Muscle of leg (tissue), 11 donors: Measurements from ENCODE around the gene TXLNB. TPM values are rescaled to one million over a fixed set of nuclear protein-coding genes. Genes with fewer than 3 reads are reported as not detected.
A peak's percentile ranks its signal among the peaks of the same experiment; 100 is the strongest.
"Not testable (repeated sequence)": the region's sequence is repeated elsewhere in the genome, so short reads cannot be mapped to it uniquely, and the experiment has no call there.

Experiments used
- DNase-seq: peaks from one replicate; pipeline ENCODE4 v3.0.0; 2013
- H3K27ac ChIP-seq: one replicate; pipeline ENCODE4 v1.5.1; 2013; ENCODE audit warnings: mild to moderate bottlenecking, low read length, control low read depth
- H3K27me3 ChIP-seq: one replicate; pipeline ENCODE4 v1.6.1; 2013; ENCODE audit warnings: low read length; ENCODE audit not compliant: control insufficient read depth, insufficient read depth
- H3K36me3 ChIP-seq: one replicate; pipeline ENCODE4 v1.6.1; 2013; ENCODE audit warnings: low read length; ENCODE audit not compliant: control insufficient read depth, insufficient read depth
- H3K4me1 ChIP-seq: one replicate; pipeline ENCODE4 v1.6.1; 2013; ENCODE audit warnings: low read length; ENCODE audit not compliant: control insufficient read depth, insufficient read depth
- H3K4me3 ChIP-seq: one replicate; pipeline ENCODE4 v1.5.1; 2013; ENCODE audit warnings: low read length, control low read depth
- H3K9me3 ChIP-seq: replicated peaks from 2 replicates; pipeline ENCODE4 v1.6.1; 2013; ENCODE audit warnings: low read depth, low read length; ENCODE audit not compliant: control insufficient read depth
- WGBS: methylation state at CpG from one replicate; pipeline ENCODE4 v1.1.5; 2013; ENCODE audit warnings: missing lambda C conversion rate; ENCODE audit not compliant: insufficient coverage; 5-methylcytosine and 5-hydroxymethylcytosine counted together
- polyA plus RNA-seq, 8 donors: library from polyadenylated mRNA; unstranded; fragments of 120-200 nt; gene quantifications; one replicate each; pipeline versions ENCODE4 v1.2.1 to v1.2.3, GENCODE V29; 2013; ENCODE audit warnings: inconsistent platforms in 1 of 8, low replicate concordance in 1 of 8; ENCODE audit not compliant: insufficient read length in 8 of 8, insufficient read depth in 1 of 8
- total RNA-seq: library from RNA; stranded (reverse); fragments of 120-200 nt; gene quantifications from one replicate; pipeline ENCODE4 v1.2.4, GENCODE V29; 2013

The TXLNB gene
- total and polyA plus RNA-seq, 9 donors: 61.1 to 108 (median 87.7) TPM

GRCh38 chr6:139242457-139243240 lies 49.1 kb downstream of the TXLNB start:
- 88% methylated on average over 22 of the region's 29 CpGs for WGBS
- Histone ChIP-seq H3K27ac (no peak overlapping the region), H3K36me3 (peaks cover 9% of the 10 kb centered on the region), H3K4me3 (no peak overlapping the region), H3K4me1 (peaks cover 19% of the 10 kb centered on the region), H3K27me3 (no peaks in the 10 kb centered on the region), H3K9me3 (no peaks in the 10 kb centered on the region)
- DNase-seq: no peak

- Histone ChIP-seq H3K27ac (peak overlapping the region; percentile 18), H3K27me3 (no peaks in the 10 kb centered on the region), H3K4me3 (no peak overlapping the region), H3K4me1 (peaks cover 19% of the 10 kb centered on the region), H3K9me3 (no peaks in the 10 kb centered on the region), H3K36me3 (peaks cover 8% of the 10 kb centered on the region)
- no CpG with 5 or more reads among the region's 2 CpGs for WGBS
- DNase-seq: peak; percentile 90
Measured at GRCh38 chr6:139240161-139241010, 51.4 kb downstream of the TXLNB start.

DNA sequence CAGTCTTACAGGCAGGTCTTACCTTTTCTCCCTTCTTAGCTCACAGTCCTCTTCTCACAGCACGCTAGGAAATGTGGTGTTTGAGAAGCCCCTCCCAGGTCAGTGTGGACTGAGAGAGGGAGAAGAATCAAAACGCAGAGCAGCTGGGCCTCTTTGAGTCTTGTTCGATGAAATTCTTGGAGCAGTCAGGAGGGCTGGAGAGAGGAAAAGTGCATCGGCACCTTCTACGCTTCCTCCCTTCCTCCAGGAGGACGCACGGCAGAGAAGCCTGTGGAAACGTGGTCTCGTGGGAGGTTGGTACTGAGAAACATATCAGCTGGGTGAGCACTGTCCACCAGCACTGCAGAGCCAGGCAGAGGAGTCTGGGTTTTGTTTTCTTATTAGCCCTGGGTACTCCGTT lies 52.7 kb downstream of the TXLNB start:
- H3K9me3 ChIP-seq: no peaks in the 10 kb centered on the region
- peaks cover 18% of the 10 kb centered on the region for H3K4me1 ChIP-seq
- no peak overlapping the region for H3K4me3 ChIP-seq
- DNase-seq: peak; percentile 76
- H3K27ac ChIP-seq: peak overlapping the region; percentile 52
- WGBS: 41% methylated on average over 4 of the region's 10 CpGs
- H3K36me3 ChIP-seq: peaks cover 5% of the 10 kb centered on the region
- no peaks in the 10 kb centered on the region for H3K27me3 ChIP-seq

GRCh38 chr6:139236105-139236504 lies 55.7 kb downstream of the TXLNB start:
- no peaks in the 10 kb centered on the region for H3K9me3 ChIP-seq
- H3K36me3 ChIP-seq: no peaks in the 10 kb centered on the region
- WGBS: 36% methylated on average over 3 of the region's 5 CpGs
- peaks cover 12% of the 10 kb centered on the region for H3K4me1 ChIP-seq
- no peaks in the 10 kb centered on the region for H3K27me3 ChIP-seq
- H3K27ac ChIP-seq: no peak overlapping the region
- no peak for DNase-seq
- H3K4me3 ChIP-seq: no peak overlapping the region

- H3K4me1 ChIP-seq: peaks cover 12% of the 10 kb centered on the region
- H3K4me3 ChIP-seq: no peak overlapping the region
- H3K36me3 ChIP-seq: no peaks in the 10 kb centered on the region
- 90% methylated on average over 8 of the region's 12 CpGs for WGBS
- no peak for DNase-seq
- no peaks in the 10 kb centered on the region for H3K9me3 ChIP-seq
- no peak overlapping the region for H3K27ac ChIP-seq
- no peaks in the 10 kb centered on the region for H3K27me3 ChIP-seq
Measured at GRCh38 chr6:139235661-139236060, 56.1 kb downstream of the TXLNB start.

- DNase-seq, H3K4me3 ChIP-seq, H3K9me3 ChIP-seq, H3K36me3 ChIP-seq, H3K4me1 ChIP-seq, H3K27me3 ChIP-seq, H3K27ac ChIP-seq: not testable (repeated sequence)
- 79% methylated on average over 2 of the region's 2 CpGs for WGBS
Measured at GRCh38 chr6:139234193-139234592, 57.6 kb downstream of the TXLNB start.

DNA sequence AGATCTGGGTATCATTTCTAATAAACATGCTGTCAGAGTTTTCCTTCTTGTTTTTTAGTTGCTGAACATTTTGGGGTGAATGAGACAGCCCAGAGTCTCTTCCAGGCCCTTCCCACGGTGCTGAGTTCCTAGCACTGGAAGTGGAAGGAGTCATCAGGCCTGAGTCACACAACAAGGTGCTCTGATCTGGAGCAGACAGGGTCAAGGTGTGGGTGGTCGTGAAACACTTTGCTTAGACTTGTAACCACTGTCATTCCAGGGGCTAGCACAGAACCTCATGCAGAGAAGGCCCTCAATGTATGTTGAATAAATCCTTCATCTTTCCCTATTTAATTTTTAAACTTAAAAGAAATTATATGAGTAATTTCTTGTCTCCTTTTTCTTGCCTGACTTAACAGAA lies 60.6 kb downstream of the TXLNB start:
- Histone ChIP-seq H3K4me1 (peaks cover 5% of the 10 kb centered on the region), H3K36me3 (no peaks in the 10 kb centered on the region), H3K9me3 (no peaks in the 10 kb centered on the region), H3K27me3 (no peaks in the 10 kb centered on the region), H3K27ac (no peak overlapping the region), H3K4me3 (no peak overlapping the region)
- DNase-seq: no peak
- WGBS: 40% methylated on average over 1 of the region's 2 CpGs

DNA sequence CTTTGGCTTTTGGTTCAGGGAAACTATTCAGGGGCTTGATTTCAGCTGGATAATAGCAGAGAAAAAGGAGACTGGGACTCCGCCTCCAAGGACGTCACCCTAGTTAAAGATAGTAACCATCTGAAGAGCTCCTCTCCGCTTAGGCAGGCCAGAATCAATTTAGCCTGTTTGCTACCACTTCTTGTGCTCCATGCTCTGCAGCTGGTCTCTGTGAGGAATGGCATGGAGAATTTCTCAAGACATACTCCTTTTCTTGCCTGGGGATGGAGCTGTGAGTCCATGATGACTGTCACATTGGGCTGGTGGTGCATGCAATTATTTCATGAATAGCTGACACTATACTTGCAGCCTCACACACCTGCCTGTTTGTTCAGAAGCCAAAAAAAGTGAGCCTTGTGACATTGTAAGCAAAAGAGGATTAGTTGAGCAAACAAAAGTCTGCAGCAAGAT lies 61.4 kb downstream of the TXLNB start:
- Histone ChIP-seq H3K9me3 (no peaks in the 10 kb centered on the region), H3K4me3 (no peak overlapping the region), H3K36me3 (no peaks in the 10 kb centered on the region), H3K27ac (no peak overlapping the region), H3K27me3 (no peaks in the 10 kb centered on the region), H3K4me1 (peaks cover 5% of the 10 kb centered on the region)
- 17% methylated on average over 1 of the region's 3 CpGs for WGBS
- DNase-seq: peak; percentile 57

GRCh38 chr6:139228387-139228786 lies 63.4 kb downstream of the TXLNB start:
- not testable (repeated sequence) for DNase-seq, H3K27ac ChIP-seq, H3K27me3 ChIP-seq, H3K4me3 ChIP-seq, H3K36me3 ChIP-seq, H3K4me1 ChIP-seq, H3K9me3 ChIP-seq
- WGBS: no CpG with 5 or more reads among the region's 3 CpGs

DNA sequence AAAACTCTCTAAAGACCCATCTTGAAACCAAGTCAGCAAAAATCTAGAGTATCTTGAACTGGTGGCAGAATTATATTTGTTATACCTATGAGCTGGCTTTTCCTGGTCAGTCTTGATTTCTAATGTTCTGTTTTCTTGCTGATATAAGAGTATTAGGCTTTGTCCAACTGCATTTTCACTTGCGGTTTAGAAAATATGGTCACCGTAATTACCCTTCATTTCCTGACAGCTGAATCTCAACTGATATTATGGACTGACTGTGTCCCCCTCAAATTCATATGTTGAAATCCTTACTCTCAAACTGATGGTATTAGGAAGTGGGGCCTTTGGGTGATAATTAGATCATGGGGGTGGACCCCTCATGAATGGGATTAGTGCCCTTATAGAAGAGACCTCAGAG lies 72.1 kb downstream of the TXLNB start:
- WGBS: no CpG with 5 or more reads among the region's 2 CpGs
- DNase-seq: no peak
- Histone ChIP-seq H3K27ac (peak overlapping the region; percentile 59), H3K36me3 (no peaks in the 10 kb centered on the region), H3K4me1 (peaks cover 3% of the 10 kb centered on the region), H3K9me3 (peaks cover 6% of the 10 kb centered on the region), H3K27me3 (no peaks in the 10 kb centered on the region), H3K4me3 (no peak overlapping the region)
